GM12878 (cell line): ENCODE measurements around the gene MLPH. TPM values are rescaled to one million over a fixed set of nuclear protein-coding genes. Genes with fewer than 3 reads are reported as not detected.

Experiments
- ATAC-seq: fragments of 200-7000 bp; cut with Tn5 transposase; 3 replicates; pipeline ENCODE4 v1.9.1; 2020; ENCODE audit warnings: mild to moderate bottlenecking, moderate library complexity
- BruUV-seq: library from RNA; stranded (reverse); fragments of 400-500 nt; replicated peaks from 2 replicates; lab custom pipeline; 2021; lab: Mats Ljungman, UMichigan
- CTCF ChIA-PET: fragments of 300-600 bp; sonication (Branson Sonifier 250); formaldehyde crosslinking; extraction: SDS; loops from one replicate; lab custom pipeline; 2021; ENCODE audit warnings: inconsistent platforms; lab: Yijun Ruan, JAX
- POLR2A ChIA-PET: fragments of 350-600 bp; formaldehyde crosslinking; extraction: SDS; loops from one replicate; lab custom pipeline; 2021; ENCODE audit warnings: inconsistent platforms; lab: Charles Lee
- RAD21 ChIA-PET: fragments of 300-600 bp; sonication (Branson Sonifier 250); formaldehyde crosslinking; loops from one replicate; lab custom pipeline; 2023; ENCODE audit warnings: antibody characterized with exemption; ENCODE audit not compliant: unreplicated experiment; lab: Charles Lee
- SMC1A ChIA-PET: fragments of 300-600 bp; sonication (Branson Sonifier 250); formaldehyde crosslinking; loops from one replicate; lab custom pipeline; 2023; ENCODE audit not compliant: unreplicated experiment, uncharacterized antibody; lab: Charles Lee
- DNase-seq: peaks from one replicate; pipeline ENCODE4 v3.0.0-alpha.2; 2011; ENCODE audit warnings: low read depth, low spot score
- FAIRE-seq: peaks from 3 replicates; lab custom pipeline; 2011; peaks lifted over from hg19 to GRCh38; lab: Jason Lieb, UNC
- H2AFZ ChIP-seq: 2 replicates; pipeline ENCODE4 v1.6.0; 2011; ENCODE audit warnings: low read depth, low read length, control low read depth; ENCODE audit not compliant: control insufficient read depth
- H3K27ac ChIP-seq: 2 replicates; pipeline ENCODE4 v1.5.1; 2011; ENCODE audit warnings: control low read depth; ENCODE audit not compliant: control insufficient read depth, insufficient read depth
- H3K27me3 ChIP-seq, 2 experiments: replicated peaks in 1 of 2; 2 replicates each; pipeline versions ENCODE4 v1.6.0 to v1.6.1; 2011; ENCODE audit warnings: low read length in 1 of 2; ENCODE audit not compliant: control insufficient read depth in 2 of 2, insufficient read depth in 2 of 2
- H3K36me3 ChIP-seq, 2 experiments: 2 replicates each; pipeline ENCODE4 v1.5.1; 2011; ENCODE audit warnings: low read length in 1 of 2; ENCODE audit not compliant: control insufficient read depth in 2 of 2, insufficient read depth in 2 of 2
- H3K4me1 ChIP-seq: 2 replicates; pipeline ENCODE4 v1.6.1; 2011; ENCODE audit warnings: mild to moderate bottlenecking, low read length, moderate library complexity, mixed read lengths; ENCODE audit not compliant: control insufficient read depth, insufficient read depth
- H3K4me2 ChIP-seq: 2 replicates; pipeline ENCODE4 v1.6.0; 2011; ENCODE audit warnings: control low read depth; ENCODE audit not compliant: control insufficient read depth, insufficient read depth
- H3K4me3 ChIP-seq: fragments of 200-600 bp; sonication (generic); 2 replicates; pipeline ENCODE4 v1.5.1; 2016
- H3K79me2 ChIP-seq: 2 replicates; pipeline ENCODE4 v1.6.0; 2011; ENCODE audit warnings: low read length; ENCODE audit not compliant: control insufficient read depth, insufficient read depth
- H3K9ac ChIP-seq: 2 replicates; pipeline ENCODE4 v1.8.0; 2011; ENCODE audit warnings: low read length, control low read depth, mixed read lengths; ENCODE audit not compliant: control insufficient read depth, insufficient read depth
- H3K9me3 ChIP-seq: replicated peaks from 3 replicates; pipeline ENCODE4 v1.5.1; 2011; ENCODE audit warnings: mild to moderate bottlenecking, low read length; ENCODE audit not compliant: control insufficient read depth, insufficient read depth
- H4K20me1 ChIP-seq: 2 replicates; pipeline ENCODE4 v1.6.0; 2011; ENCODE audit not compliant: control insufficient read depth, insufficient read depth
- BMI1 ChIP-seq: fragments of 450-650 bp; IDR thresholded peaks from 2 replicates; pipeline ENCODE4 v1.6.1; 2016; ENCODE audit warnings: mild to moderate bottlenecking, moderate library complexity, borderline replicate concordance
- CHD1 ChIP-seq: IDR thresholded peaks from 2 replicates; pipeline ENCODE4 v1.6.1; 2012; ENCODE audit warnings: low read depth, low read length, improper control_type of control experiment
- CHD2 ChIP-seq: IDR thresholded peaks from 2 replicates; pipeline ENCODE4 v1.6.1; 2011; ENCODE audit warnings: low read depth, low read length, improper control_type of control experiment, borderline replicate concordance
- FOXM1 ChIP-seq: IDR thresholded peaks from 2 replicates; pipeline ENCODE4 v1.6.1; 2012; ENCODE audit warnings: low read depth, mild to moderate bottlenecking, inconsistent platforms, low read length, moderate library complexity
- HDAC2 ChIP-seq: fragments of 200-600 bp; sonication (generic); IDR thresholded peaks from 2 replicates; pipeline ENCODE4 v1.6.1; 2017
- IKZF2 ChIP-seq, 2 experiments: fragments of 450-650 bp; IDR thresholded peaks; 2 replicates each; pipeline ENCODE4 v1.6.1; 2017; ENCODE audit warnings: mild to moderate bottlenecking in 2 of 2, moderate library complexity in 2 of 2
- KDM1A ChIP-seq: fragments of 200-600 bp; sonication (generic); IDR thresholded peaks from 2 replicates; pipeline ENCODE4 v1.6.1; 2016; ENCODE audit warnings: borderline replicate concordance
- KLF5 ChIP-seq: fragments of 450-650 bp; IDR thresholded peaks from 2 replicates; pipeline ENCODE4 v1.6.1; 2014; ENCODE audit warnings: mild to moderate bottlenecking; ENCODE audit not compliant: partially characterized antibody
- NR2C1 ChIP-seq: fragments of 450-650 bp; IDR thresholded peaks from 2 replicates; pipeline ENCODE4 v1.6.1; 2017; ENCODE audit warnings: antibody characterized with exemption, mild to moderate bottlenecking, moderate library complexity
- PAX8 ChIP-seq: fragments of 450-650 bp; IDR thresholded peaks from 2 replicates; pipeline ENCODE4 v1.6.1; 2017; ENCODE audit warnings: mild to moderate bottlenecking, moderate library complexity
- POLR2AphosphoS5 ChIP-seq: IDR thresholded peaks from 2 replicates; pipeline ENCODE4 v1.6.1; 2011; ENCODE audit warnings: mild to moderate bottlenecking, low read length, inconsistent platforms
- RAD21 ChIP-seq: IDR thresholded peaks from 2 replicates; pipeline ENCODE4 v1.6.1; 2011; ENCODE audit warnings: mild to moderate bottlenecking, low read depth, low read length, moderate library complexity; ENCODE audit not compliant: insufficient read depth
- SRF ChIP-seq, 2 experiments: IDR thresholded peaks; 2 replicates each; pipeline ENCODE4 v1.6.1; 2011; ENCODE audit warnings: low read depth in 2 of 2, low read length in 2 of 2, mild to moderate bottlenecking in 1 of 2, moderate library complexity in 1 of 2
- STAT1 ChIP-seq: fragments of 450-650 bp; conservative IDR thresholded peaks from 2 replicates; pipeline ENCODE4 v1.6.1; 2014; ENCODE audit warnings: antibody characterized with exemption, mild to moderate bottlenecking
- TARDBP ChIP-seq: IDR thresholded peaks from 2 replicates; pipeline ENCODE4 v1.6.1; 2016; ENCODE audit warnings: borderline replicate concordance
- TCF3 ChIP-seq: IDR thresholded peaks from 2 replicates; pipeline ENCODE4 v1.6.1; 2012; ENCODE audit warnings: low read depth, mild to moderate bottlenecking, low read length, borderline replicate concordance; ENCODE audit not compliant: insufficient read depth
- ZNF384 ChIP-seq: IDR thresholded peaks from 2 replicates; pipeline ENCODE4 v1.6.1; 2012; ENCODE audit warnings: low read depth, mild to moderate bottlenecking, low read length, improper control_type of control experiment, borderline replicate concordance
- whole genome bisulfite sequencing: methylation state at CpG from one replicate; pipeline ENCODE4 v1.1.6; 2016; ENCODE audit warnings: low lambda C conversion rate; ENCODE audit not compliant: insufficient replicate concordance, insufficient coverage; ENCODE audit errors: missing lambda C conversion rate; 5-methylcytosine and 5-hydroxymethylcytosine counted together
- in situ Hi-C: fragments of 300-500 bp; cut with MboI; formaldehyde crosslinking; loops from 9 replicates; pipeline ENCODE4 v1.14.3; 2018; ENCODE audit warnings: mixed read lengths
- intact Hi-C: fragments of 100-400 bp; cut with micrococcal nuclease; formaldehyde crosslinking; loops from one replicate; pipeline ENCODE4 v1.14.2; 2022; ENCODE audit not compliant: unreplicated experiment
- polyA plus RNA-seq, 11 experiments: library from polyadenylated mRNA; depleted of rRNA in 4 of 11; unstranded in 6 of 11; stranded (reverse) in 5 of 11; fragments of >200 nt; fragmentation: Nextera tagmentation in 4 of 11; fragmentation: Illumina TruSeq in 1 of 11; extraction: Ambion mirVana in 4 of 11; extraction: Trizol in 1 of 11; gene quantifications; 1 replicate in 1 of 11; 2 replicates in 10 of 11; pipeline versions ENCODE4 v1.2.1 to v1.2.3, GENCODE V29; 2011 to 2016; ENCODE audit warnings: inconsistent platforms in 2 of 11, missing spikeins in 2 of 11, low read depth in 1 of 11
- total RNA-seq, 4 experiments: library from RNA; depleted of rRNA in 3 of 4; stranded (reverse); fragments of >200 nt in 3 of 4; fragmentation: Illumina TruSeq in 1 of 4; extraction: Trizol in 1 of 4; gene quantifications; 2 replicates each; pipeline versions ENCODE4 v1.2.1 to v1.2.3, GENCODE V29; 2013 to 2021
- TF ChIP-seq, protein P1 (sequence below): IDR thresholded peaks from 2 replicates; pipeline ENCODE4 v1.6.1; 2012; ENCODE audit warnings: low read length, inconsistent platforms
- TF ChIP-seq, protein P2 (sequence below): fragments of 450-650 bp; IDR thresholded peaks from 2 replicates; pipeline ENCODE4 v1.6.1; 2016; ENCODE audit warnings: mild to moderate bottlenecking
- TF ChIP-seq, protein P3 (sequence below): IDR thresholded peaks from 2 replicates; pipeline ENCODE4 v1.6.1; 2012; ENCODE audit warnings: low read depth, low read length, improper control_type of control experiment

MLPH gene
- total and polyA plus RNA-seq, 10 of the 15 experiments (the other 5 are each of a cell fraction or from before 2014, with no cell fraction given): 0.16 to 0.85 TPM; not detected in 8

GRCh38 chr2:237519506-237520245, 32.6 kb downstream of the MLPH start (continued):
- TF ChIP-seq NR2C1 (no peak), FOXM1 (no peak), RAD21 (no peak)
- TF ChIP-seq, protein P1, sequence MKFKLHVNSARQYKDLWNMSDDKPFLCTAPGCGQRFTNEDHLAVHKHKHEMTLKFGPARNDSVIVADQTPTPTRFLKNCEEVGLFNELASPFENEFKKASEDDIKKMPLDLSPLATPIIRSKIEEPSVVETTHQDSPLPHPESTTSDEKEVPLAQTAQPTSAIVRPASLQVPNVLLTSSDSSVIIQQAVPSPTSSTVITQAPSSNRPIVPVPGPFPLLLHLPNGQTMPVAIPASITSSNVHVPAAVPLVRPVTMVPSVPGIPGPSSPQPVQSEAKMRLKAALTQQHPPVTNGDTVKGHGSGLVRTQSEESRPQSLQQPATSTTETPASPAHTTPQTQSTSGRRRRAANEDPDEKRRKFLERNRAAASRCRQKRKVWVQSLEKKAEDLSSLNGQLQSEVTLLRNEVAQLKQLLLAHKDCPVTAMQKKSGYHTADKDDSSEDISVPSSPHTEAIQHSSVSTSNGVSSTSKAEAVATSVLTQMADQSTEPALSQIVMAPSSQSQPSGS: no peak
- TF ChIP-seq, protein P2, sequence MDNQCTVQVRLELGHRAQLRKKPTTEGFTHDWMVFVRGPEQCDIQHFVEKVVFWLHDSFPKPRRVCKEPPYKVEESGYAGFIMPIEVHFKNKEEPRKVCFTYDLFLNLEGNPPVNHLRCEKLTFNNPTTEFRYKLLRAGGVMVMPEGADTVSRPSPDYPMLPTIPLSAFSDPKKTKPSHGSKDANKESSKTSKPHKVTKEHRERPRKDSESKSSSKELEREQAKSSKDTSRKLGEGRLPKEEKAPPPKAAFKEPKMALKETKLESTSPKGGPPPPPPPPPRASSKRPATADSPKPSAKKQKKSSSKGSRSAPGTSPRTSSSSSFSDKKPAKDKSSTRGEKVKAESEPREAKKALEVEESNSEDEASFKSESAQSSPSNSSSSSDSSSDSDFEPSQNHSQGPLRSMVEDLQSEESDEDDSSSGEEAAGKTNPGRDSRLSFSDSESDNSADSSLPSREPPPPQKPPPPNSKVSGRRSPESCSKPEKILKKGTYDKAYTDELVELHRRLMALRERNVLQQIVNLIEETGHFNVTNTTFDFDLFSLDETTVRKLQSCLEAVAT: no peak

- intact Hi-C loops: no loop called here
- H3K27ac ChIP-seq: no peak overlapping the region
- H4K20me1 ChIP-seq: no peaks in the 10 kb centered on the region
- no peaks in the 10 kb centered on the region for H3K79me2 ChIP-seq
- POLR2A ChIA-PET: no interaction called here
- SMC1A ChIA-PET: interaction anchor here (1.5 kb wide), 1 partner anchor 51 kb away, joined by 5 read pairs; no protein-coding TSS in a partner anchor
- BruUV-seq: no TSS peak
- ATAC-seq: no peak
- in situ Hi-C loops: no loop called here
- H3K4me3 ChIP-seq: no peak overlapping the region
- no peak overlapping the region for H2AFZ ChIP-seq
- CTCF ChIA-PET: interaction anchor here (2.6 kb wide), 1 partner anchor 52 kb away, joined by 14 read pairs; no protein-coding TSS in a partner anchor
- no peak overlapping the region for H3K9ac ChIP-seq
- no peak for DNase-seq
- FAIRE-seq: no peak
- H3K9me3 ChIP-seq: no peaks in the 10 kb centered on the region
- no peaks in the 10 kb centered on the region for H3K4me1 ChIP-seq
- no peaks in the 10 kb centered on the region for H3K36me3 ChIP-seq
- no peaks in the 10 kb centered on the region for H3K27me3 ChIP-seq
- H3K4me2 ChIP-seq: no peak overlapping the region
- RAD21 ChIA-PET: no interaction called here
- 37% methylated on average over 5 of the region's 6 CpGs for WGBS
- TF ChIP-seq KDM1A (no peak), KLF5 (no peak), SRF (IDR thresholded peaks at IDR 0.05; ENCODE audit: low read depth in 2 of 2, low read length in 2 of 2) (no peak), TARDBP (no peak), BMI1 (no peak), ZNF384 (no peak), IKZF2 (IDR thresholded peaks at IDR 0.05) (no peak), TCF3 (no peak), HDAC2 (no peak), PAX8 (no peak), STAT1 (no peak), CHD2 (no peak), CHD1 (no peak), POLR2AphosphoS5 (no peak)
- TF ChIP-seq, protein P3, sequence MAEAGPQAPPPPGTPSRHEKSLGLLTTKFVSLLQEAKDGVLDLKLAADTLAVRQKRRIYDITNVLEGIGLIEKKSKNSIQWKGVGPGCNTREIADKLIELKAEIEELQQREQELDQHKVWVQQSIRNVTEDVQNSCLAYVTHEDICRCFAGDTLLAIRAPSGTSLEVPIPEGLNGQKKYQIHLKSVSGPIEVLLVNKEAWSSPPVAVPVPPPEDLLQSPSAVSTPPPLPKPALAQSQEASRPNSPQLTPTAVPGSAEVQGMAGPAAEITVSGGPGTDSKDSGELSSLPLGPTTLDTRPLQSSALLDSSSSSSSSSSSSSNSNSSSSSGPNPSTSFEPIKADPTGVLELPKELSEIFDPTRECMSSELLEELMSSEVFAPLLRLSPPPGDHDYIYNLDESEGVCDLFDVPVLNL: no peak
Measured at GRCh38 chr2:237520290-237520689, 33.2 kb downstream of the MLPH start.
